ENCODE data around the gene LLCFC1. TPM values are rescaled to one million over a fixed set of nuclear protein-coding genes. Genes with fewer than 3 reads are reported as not detected.

The LLCFC1 gene
- total RNA-seq, 1 donor from 2014 or later, result not detected

- intact Hi-C loops (cut with micrococcal nuclease), result no loop called here
These were observed 29.3 kb upstream of the LLCFC1 start for GRCh38 chr7:142910031-142910433.

- intact Hi-C loops (cut with micrococcal nuclease), result no loop called here
These were observed 28.8 kb upstream of the LLCFC1 start for GRCh38 chr7:142910481-142910880.

GRCh38 chr7:142913051-142913450 is 26.2 kb upstream of the LLCFC1 start:
- intact Hi-C loops (cut with micrococcal nuclease), result no loop called here

GRCh38 chr7:142913566-142913965 is 25.7 kb upstream of the LLCFC1 start:
- intact Hi-C loops (cut with micrococcal nuclease), result no loop called here

GRCh38 chr7:142914121-142914520 is 25.2 kb upstream of the LLCFC1 start:
- intact Hi-C loops (cut with micrococcal nuclease), result no loop called here

GRCh38 chr7:142915315-142915714 is 24.0 kb upstream of the LLCFC1 start:
- intact Hi-C loops (cut with micrococcal nuclease), result no loop called here

GRCh38 chr7:142916508-142916907 is 22.8 kb upstream of the LLCFC1 start:
- intact Hi-C loops (cut with micrococcal nuclease), result no loop called here

- intact Hi-C loops (cut with micrococcal nuclease), result no loop called here
These were observed 21.8 kb upstream of the LLCFC1 start for GRCh38 chr7:142917447-142917846.

- intact Hi-C loops (cut with micrococcal nuclease), result no loop called here
These were observed 20.4 kb upstream of the LLCFC1 start for GRCh38 chr7:142918901-142919300.

- intact Hi-C loops (cut with micrococcal nuclease), result no loop called here
These were observed 19.6 kb upstream of the LLCFC1 start for GRCh38 chr7:142919656-142920055.

GRCh38 chr7:142923391-142923790 is 15.9 kb upstream of the LLCFC1 start:
- intact Hi-C loops (cut with micrococcal nuclease), result no loop called here

- intact Hi-C loops (cut with micrococcal nuclease), result no loop called here
These were observed 13.9 kb upstream of the LLCFC1 start for GRCh38 chr7:142925413-142925812.

GRCh38 chr7:142927085-142927745 is 12.1 kb upstream of the LLCFC1 start:
- intact Hi-C loops (cut with micrococcal nuclease), result no loop called here

- intact Hi-C loops (cut with micrococcal nuclease), result no loop called here
These were observed 11.3 kb upstream of the LLCFC1 start for GRCh38 chr7:142927949-142928348.

GRCh38 chr7:142930126-142930730 is 9.1 kb upstream of the LLCFC1 start:
- intact Hi-C loops (cut with micrococcal nuclease), result no loop called here

- intact Hi-C loops (cut with micrococcal nuclease), result no loop called here
These were observed 6.7 kb upstream of the LLCFC1 start for GRCh38 chr7:142932386-142933091.

GRCh38 chr7:142933092-142933475 is 6.2 kb upstream of the LLCFC1 start:
- intact Hi-C loops (cut with micrococcal nuclease), result no loop called here

GRCh38 chr7:142933624-142934023 is 5.7 kb upstream of the LLCFC1 start, which contains the start of gene TRPV5:
Gene TRPV5 (minus strand): TSS chr7:142933746. CDS start chr7:142933459, 287 bp downstream.
- intact Hi-C loops (cut with micrococcal nuclease), result no loop called here

- intact Hi-C loops (cut with micrococcal nuclease), result no loop called here
These were observed 5.2 kb upstream of the LLCFC1 start for GRCh38 chr7:142934056-142934455.

GRCh38 chr7:142935941-142936565 is 3.2 kb upstream of the LLCFC1 start:
- intact Hi-C loops (cut with micrococcal nuclease), result no loop called here

- intact Hi-C loops (cut with micrococcal nuclease), result no loop called here
These were observed 673 bp upstream of the LLCFC1 start for GRCh38 chr7:142938611-142939010.

GRCh38 chr7:142940966-142941535 is 1.8 kb downstream of the LLCFC1 start:
- intact Hi-C loops (cut with micrococcal nuclease), result no loop called here

Measured in T-helper 2 cell treated with Interferon-gamma antibody and Interleukin-4, amounts not matched to agents 100 ng/mL and 5 ng/mL, for 36 hours (primary cell).